Lung (tissue), 12 donors: ENCODE data around the gene ENDOV. TPM values are rescaled to one million over a fixed set of nuclear protein-coding genes. Genes with fewer than 3 reads are reported as not detected.

Experiments
- ATAC-seq: fragments of 200-7000 bp; cut with Tn5 transposase; one replicate; pipeline ENCODE4 v1.9.1; 2020; ENCODE audit warnings: moderate number of reproducible peaks; ENCODE audit not compliant: insufficient read depth, low FRiP score
- DNase-seq, 3 donors: peaks; one replicate each; pipeline ENCODE4 v3.0.0-alpha.2; 2013 to 2017
- H3K27ac ChIP-seq, 2 donors: one replicate each; pipeline ENCODE4 v1.5.1; 2013; ENCODE audit warnings: mild to moderate bottlenecking in 2 of 2, moderate library complexity in 2 of 2, control low read depth in 1 of 2, inconsistent platforms in 1 of 2, low read depth in 1 of 2, low read length in 1 of 2
- H3K27me3 ChIP-seq, 3 donors: one replicate each; pipeline ENCODE4 v1.5.1; 2013; ENCODE audit warnings: low read length in 2 of 3; ENCODE audit not compliant: control insufficient read depth in 3 of 3, insufficient read depth in 3 of 3
- H3K36me3 ChIP-seq, 4 donors: one replicate each; pipeline ENCODE4 v1.5.1; 2013; ENCODE audit warnings: low read length in 4 of 4, mild to moderate bottlenecking in 1 of 4, moderate library complexity in 1 of 4; ENCODE audit not compliant: control insufficient read depth in 4 of 4, insufficient read depth in 4 of 4
- H3K4me1 ChIP-seq, 5 donors: one replicate each; pipeline ENCODE4 v1.5.1; 2013; ENCODE audit warnings: low read length in 5 of 5, mild to moderate bottlenecking in 2 of 5, moderate library complexity in 1 of 5; ENCODE audit not compliant: control insufficient read depth in 5 of 5, insufficient read depth in 5 of 5
- H3K4me3 ChIP-seq: one replicate; pipeline ENCODE4 v1.5.1; 2013; ENCODE audit warnings: mild to moderate bottlenecking, control low read depth, moderate library complexity
- H3K9ac ChIP-seq, 2 donors: one replicate each; pipeline ENCODE4 v1.5.1; 2013; ENCODE audit warnings: low read length in 2 of 2, control low read depth in 1 of 2; ENCODE audit not compliant: insufficient read depth in 1 of 2
- H3K9me3 ChIP-seq, 4 donors: one replicate each; pipeline ENCODE4 v1.5.1; 2013; ENCODE audit warnings: low read length in 3 of 4, mild to moderate bottlenecking in 1 of 4, moderate library complexity in 1 of 4; ENCODE audit not compliant: control insufficient read depth in 4 of 4, insufficient read depth in 3 of 4
- WGBS, 2 donors: extraction: QIAGEN DNeasy Blood & Tissue Kit; methylation state at CpG; one replicate each; pipeline ENCODE4 v1.1.7; 2013; 5-methylcytosine and 5-hydroxymethylcytosine counted together
- polyA plus RNA-seq, 2 donors: library from polyadenylated mRNA; stranded (reverse); fragments of 200-250 nt; gene quantifications; one replicate each; pipeline ENCODE4 v1.2.1, GENCODE V29; 2013
- total RNA-seq, 2 donors: library from RNA; depleted of rRNA in 1 of 2; stranded (reverse); fragments of >200 nt in 1 of 2; gene quantifications; one replicate each; pipeline ENCODE4 v1.2.1, GENCODE V29; 2014 to 2021
- TF ChIP-seq, protein P1 (sequence below): IDR thresholded peaks from 2 replicates; pipeline ENCODE4 v1.5.1; 2012; ENCODE audit warnings: mild to moderate bottlenecking; ENCODE audit errors: control extremely low read depth, extremely low read depth
- donor health status: control.
- donor health status: control.
- donor health status: Bipolar disorder and iron deficiency.
- donor health status: healthy.
- donor health status: DM: yes; HTN: yes; CAD: no.

The ENDOV gene
- total and polyA plus RNA-seq, 4 donors: 11.8 to 28.8 (median 22.4) TPM

DNA sequence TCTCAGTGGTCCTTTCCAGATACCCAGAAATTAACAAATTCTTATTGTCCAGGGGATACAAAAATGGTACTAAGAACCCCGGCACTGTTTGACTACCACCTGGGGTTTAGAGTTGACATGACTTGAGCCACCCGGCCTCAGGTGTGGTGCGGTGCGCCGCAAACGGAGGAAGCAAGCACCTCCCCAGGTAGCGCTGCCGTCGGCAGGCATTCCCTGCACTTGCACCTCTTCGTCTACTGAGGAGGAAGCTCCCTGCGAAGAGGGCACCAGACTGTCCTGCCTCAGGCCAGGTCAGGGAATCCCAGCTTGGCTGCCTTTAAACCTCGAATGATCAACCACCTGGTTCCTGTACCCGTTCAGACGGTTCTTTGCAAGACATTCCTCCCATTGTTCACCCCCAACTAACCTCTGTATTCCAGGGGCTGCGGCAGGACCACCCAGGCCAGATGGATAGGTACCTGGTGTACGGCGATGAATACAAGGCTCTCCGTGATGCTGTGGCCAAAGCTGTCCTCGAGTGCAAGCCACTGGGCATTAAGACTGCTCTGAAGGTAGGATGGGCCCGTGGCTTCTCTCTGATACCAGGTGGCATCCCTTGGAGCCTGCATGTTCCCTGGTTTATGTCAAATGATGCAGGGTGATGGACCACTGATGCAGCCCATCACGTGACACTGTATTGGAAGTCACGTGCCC lies 40.8 kb upstream of the ENDOV start:
- Histone ChIP-seq H3K4me1 (no peaks in the 10 kb centered on the region), H3K27ac (no peak overlapping the region), H3K36me3 (peaks cover 33 to 59% (median 45%) of the 10 kb centered on the region in 4 donors), H3K9me3 (no peaks in the 10 kb centered on the region), H3K4me3 (no peak overlapping the region), H3K27me3 (no peaks in the 10 kb centered on the region), H3K9ac (no peak overlapping the region)
- TF ChIP-seq, protein P1, sequence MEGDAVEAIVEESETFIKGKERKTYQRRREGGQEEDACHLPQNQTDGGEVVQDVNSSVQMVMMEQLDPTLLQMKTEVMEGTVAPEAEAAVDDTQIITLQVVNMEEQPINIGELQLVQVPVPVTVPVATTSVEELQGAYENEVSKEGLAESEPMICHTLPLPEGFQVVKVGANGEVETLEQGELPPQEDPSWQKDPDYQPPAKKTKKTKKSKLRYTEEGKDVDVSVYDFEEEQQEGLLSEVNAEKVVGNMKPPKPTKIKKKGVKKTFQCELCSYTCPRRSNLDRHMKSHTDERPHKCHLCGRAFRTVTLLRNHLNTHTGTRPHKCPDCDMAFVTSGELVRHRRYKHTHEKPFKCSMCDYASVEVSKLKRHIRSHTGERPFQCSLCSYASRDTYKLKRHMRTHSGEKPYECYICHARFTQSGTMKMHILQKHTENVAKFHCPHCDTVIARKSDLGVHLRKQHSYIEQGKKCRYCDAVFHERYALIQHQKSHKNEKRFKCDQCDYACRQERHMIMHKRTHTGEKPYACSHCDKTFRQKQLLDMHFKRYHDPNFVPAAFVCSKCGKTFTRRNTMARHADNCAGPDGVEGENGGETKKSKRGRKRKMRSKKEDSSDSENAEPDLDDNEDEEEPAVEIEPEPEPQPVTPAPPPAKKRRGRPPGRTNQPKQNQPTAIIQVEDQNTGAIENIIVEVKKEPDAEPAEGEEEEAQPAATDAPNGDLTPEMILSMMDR: no peak
- ATAC-seq (no peak), DNase-seq (no peak)
- WGBS, 2 donors: 93 to 94% methylated on average over 22 of the region's 22 CpGs

DNA sequence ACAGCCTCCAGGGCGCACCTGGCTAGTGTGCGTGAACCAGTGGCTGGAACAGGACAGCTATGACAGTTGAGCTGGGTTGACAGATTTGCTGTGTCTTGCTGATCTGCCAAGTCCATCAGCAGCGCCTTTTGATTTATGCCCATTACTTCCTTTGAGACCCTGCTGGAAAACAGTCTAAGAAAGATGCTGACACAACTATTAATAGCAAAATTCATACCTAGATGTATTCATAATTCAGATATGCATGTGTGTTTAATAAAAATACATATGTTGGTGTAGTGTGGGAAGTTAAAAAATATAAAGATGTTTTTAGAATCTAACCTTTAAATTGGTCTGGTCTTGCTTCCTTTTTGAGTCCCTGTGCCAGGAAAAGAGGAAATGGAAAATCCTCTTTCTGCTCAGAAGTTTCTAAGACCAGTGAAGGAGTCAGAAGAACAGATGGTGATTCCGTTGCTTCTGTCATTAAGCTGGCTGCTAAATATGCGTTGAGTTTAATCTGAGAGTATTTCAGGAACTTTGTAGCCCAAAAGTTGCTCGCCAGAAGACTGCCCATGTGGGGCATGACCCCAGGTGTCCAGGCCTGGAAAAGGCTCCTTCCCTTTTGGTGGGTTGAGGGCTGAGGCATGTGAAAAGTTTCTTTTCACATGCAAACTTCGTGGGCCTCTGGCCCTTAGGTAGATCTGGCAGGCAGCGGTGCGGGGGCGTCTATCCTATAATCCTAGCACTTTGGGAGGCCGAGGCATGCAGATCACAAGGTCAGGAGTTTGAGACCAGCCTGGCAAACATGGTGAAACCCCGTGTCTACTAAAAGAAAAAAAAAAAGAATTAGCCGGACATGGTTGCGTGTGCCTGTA lies 40.0 kb upstream of the ENDOV start:
- H3K9ac ChIP-seq: no peak overlapping the region
- DNase-seq (no peak), ATAC-seq (no peak)
- H3K9me3 ChIP-seq: no peaks in the 10 kb centered on the region
- peaks cover 25 to 59% (median 42%) of the 10 kb centered on the region in 4 donors for H3K36me3 ChIP-seq
- H3K27ac ChIP-seq: no peak overlapping the region
- 82 to 86% methylated on average over 14 of the region's 14 CpGs for WGBS, 2 donors
- H3K4me3 ChIP-seq: no peak overlapping the region
- TF ChIP-seq, protein P1: no peak
- no peaks in the 10 kb centered on the region for H3K4me1 ChIP-seq
- H3K27me3 ChIP-seq: no peaks in the 10 kb centered on the region

DNA sequence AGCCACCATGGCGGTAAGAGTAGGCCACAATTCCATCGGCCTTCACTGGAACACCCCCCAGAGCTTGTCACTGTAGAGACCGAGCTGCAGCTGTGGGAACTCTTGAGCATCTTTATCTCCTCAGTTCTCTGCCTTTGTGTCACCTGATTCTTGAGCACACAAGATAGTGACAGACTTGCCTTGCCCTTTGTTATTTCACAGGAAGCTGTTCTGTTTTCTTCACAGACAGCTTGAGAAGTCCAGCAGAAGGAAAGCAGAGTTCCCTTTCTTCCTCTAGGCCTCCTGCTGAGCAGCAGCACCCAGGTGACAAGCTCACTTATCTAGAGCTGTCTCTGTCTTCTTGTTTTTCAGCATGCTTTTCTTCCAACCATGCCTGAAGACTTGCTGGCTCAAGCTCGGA lies 38.4 kb upstream of the ENDOV start:
- Histone ChIP-seq H3K4me3 (no peak overlapping the region), H3K9me3 (no peaks in the 10 kb centered on the region), H3K4me1 (no peaks in the 10 kb centered on the region), H3K27ac (no peak overlapping the region), H3K27me3 (no peaks in the 10 kb centered on the region), H3K36me3 (peaks cover 31 to 69% (median 39%) of the 10 kb centered on the region in 4 donors), H3K9ac (no peak overlapping the region)
- TF ChIP-seq, protein P1: no peak
- DNase-seq: no peak
- ATAC-seq: no peak
- WGBS, 2 donors: 91 to 95% methylated on average over 4 of the region's 4 CpGs
